ENCODE data around the gene CDH20. TPM values are rescaled to one million over a fixed set of nuclear protein-coding genes. Genes with fewer than 3 reads are reported as not detected.

Gene CDH20
- total RNA-seq, 4 donors from 2014 or later, result 1.2 to 4.1 (median 1.6) TPM

GRCh38 chr18:61600422-61600821 is 267.2 kb downstream of the CDH20 start:
- no peak for DNase-seq (ENCODE audit: low spot score in 2 of 2)

GRCh38 chr18:61602836-61603235 is 269.6 kb downstream of the CDH20 start:
- no peaks in the 10 kb centered on the region for H3K36me3 ChIP-seq
- 94% methylated on average over 2 of the region's 2 CpGs for WGBS
- peaks cover 19% of the 10 kb centered on the region for H3K4me1 ChIP-seq
- no peaks in the 10 kb centered on the region for H3K9me3 ChIP-seq
- no peaks in the 10 kb centered on the region for H3K27me3 ChIP-seq
- no peak overlapping the region for H3K27ac ChIP-seq
- H3K4me3 ChIP-seq, result no peak overlapping the region
- no peak for DNase-seq (ENCODE audit: low spot score in 2 of 2)
- no peak for TF ChIP-seq EP300 (IDR thresholded peaks at IDR 0.05)
- no peak for TF ChIP-seq POLR2AphosphoS5 (IDR thresholded peaks at IDR 0.05)
- no peak for TF ChIP-seq POLR2A (IDR thresholded peaks at IDR 0.05)
- no peak for TF ChIP-seq CTCF (IDR thresholded peaks at IDR 0.05)

More at GRCh38 chr18:61600422-61600821, 267.2 kb downstream of the CDH20 start:
- Histone ChIP-seq H3K9me3 (no peaks in the 10 kb centered on the region), H3K36me3 (no peaks in the 10 kb centered on the region), H3K4me3 (no peak overlapping the region), H3K4me1 (peaks cover 17% of the 10 kb centered on the region), H3K27ac (no peak overlapping the region), H3K27me3 (no peaks in the 10 kb centered on the region)
- TF ChIP-seq EP300 (IDR thresholded peaks at IDR 0.05) (no peak), POLR2AphosphoS5 (IDR thresholded peaks at IDR 0.05) (no peak)
- 91% methylated on average over 4 of the region's 4 CpGs for WGBS

All from suprapubic skin (tissue), 4 donors.